HuH-7 (cell line): ENCODE measurements around the gene CCDC88C.

Source experiments
- DNase-seq: peaks from one replicate; pipeline ENCODE4 v3.0.0; 2011; ENCODE audit warnings: low spot score

CCDC88C gene

GRCh38 chr14:91366749-91367148 is 50.9 kb downstream of the CCDC88C start:
- no peak for DNase-seq

- no peak for DNase-seq
These were observed 52.1 kb downstream of the CCDC88C start for GRCh38 chr14:91365552-91365951.

GRCh38 chr14:91364524-91365270 is 52.9 kb downstream of the CCDC88C start:
- DNase-seq = no peak

- DNase-seq = no peak
These were observed 53.7 kb downstream of the CCDC88C start for GRCh38 chr14:91363776-91364523.

GRCh38 chr14:91361233-91361811 is 56.3 kb downstream of the CCDC88C start:
- peak; percentile 69 for DNase-seq

GRCh38 chr14:91360490-91361232 is 57.0 kb downstream of the CCDC88C start:
- DNase-seq = no peak

- no peak for DNase-seq
These were observed 58.9 kb downstream of the CCDC88C start for GRCh38 chr14:91358654-91359220.

- DNase-seq = no peak
These were observed 59.6 kb downstream of the CCDC88C start for GRCh38 chr14:91358025-91358319.

- DNase-seq = no peak
These were observed 60.2 kb downstream of the CCDC88C start for GRCh38 chr14:91357272-91358024.

- DNase-seq = no peak
These were observed 61.3 kb downstream of the CCDC88C start for GRCh38 chr14:91356181-91356763.

- peak; percentile 55 for DNase-seq
These were observed 62.5 kb downstream of the CCDC88C start for GRCh38 chr14:91354979-91355685.

GRCh38 chr14:91354221-91354916 is 63.3 kb downstream of the CCDC88C start:
- DNase-seq = no peak

- no peak for DNase-seq
These were observed 64.6 kb downstream of the CCDC88C start for GRCh38 chr14:91352728-91353692.

GRCh38 chr14:91352053-91352452 is 65.6 kb downstream of the CCDC88C start:
- DNase-seq = no peak

- no peak for DNase-seq
These were observed 66.1 kb downstream of the CCDC88C start for GRCh38 chr14:91351512-91351862.

GRCh38 chr14:91350813-91351511 is 66.7 kb downstream of the CCDC88C start:
- DNase-seq = no peak

- no peak for DNase-seq
These were observed 67.2 kb downstream of the CCDC88C start for GRCh38 chr14:91350483-91350812.

- DNase-seq = no peak
These were observed 68.0 kb downstream of the CCDC88C start for GRCh38 chr14:91349481-91350074.
